Neural progenitor cell (in vitro differentiated cells): ENCODE measurements around the gene RMDN2. TPM values are rescaled to one million over a fixed set of nuclear protein-coding genes. Genes with fewer than 3 reads are reported as not detected.

Experiments used
- DNase-seq: peaks from one replicate; pipeline ENCODE4 v3.0.0-alpha.2; 2016; ENCODE audit warnings: low spot score
- H2AFZ ChIP-seq: fragments of 200-600 bp; sonication (generic); replicated peaks from 2 replicates; pipeline ENCODE4 v1.6.1; 2016; ENCODE audit warnings: antibody characterized with exemption
- H3F3A ChIP-seq: fragments of 200-600 bp; sonication (generic); 2 replicates; pipeline ENCODE4 v1.6.1; 2016; ENCODE audit warnings: antibody characterized with exemption, low read depth
- H3K27ac ChIP-seq: fragments of 200-600 bp; sonication (generic); 2 replicates; pipeline ENCODE4 v1.5.1; 2016; ENCODE audit warnings: mild to moderate bottlenecking
- H3K27me3 ChIP-seq: fragments of 200-600 bp; sonication (generic); 2 replicates; pipeline ENCODE4 v1.6.1; 2016; ENCODE audit warnings: mild to moderate bottlenecking, moderate library complexity
- H3K36me3 ChIP-seq: fragments of 200-600 bp; sonication (generic); 2 replicates; pipeline ENCODE4 v1.5.1; 2016
- H3K4me1 ChIP-seq: fragments of 200-600 bp; sonication (generic); 2 replicates; pipeline ENCODE4 v1.6.1; 2016; ENCODE audit warnings: mixed run types
- H3K4me2 ChIP-seq: fragments of 200-600 bp; sonication (generic); 2 replicates; pipeline ENCODE4 v1.6.1; 2016
- H3K4me3 ChIP-seq: fragments of 200-600 bp; sonication (generic); 2 replicates; pipeline ENCODE4 v1.5.1; 2016
- H3K79me2 ChIP-seq: fragments of 200-600 bp; sonication (generic); 2 replicates; pipeline ENCODE4 v1.6.1; 2016; ENCODE audit warnings: low read depth
- H3K9ac ChIP-seq: fragments of 200-600 bp; sonication (generic); 2 replicates; pipeline ENCODE4 v1.6.1; 2016
- H3K9me3 ChIP-seq: fragments of 200-600 bp; sonication (generic); 2 replicates; pipeline ENCODE4 v1.5.1; 2016; ENCODE audit warnings: low read depth
- H4K20me1 ChIP-seq: fragments of 200-600 bp; sonication (generic); 2 replicates; pipeline ENCODE4 v1.6.1; 2016; ENCODE audit warnings: low read depth
- H3K27ac Mint-ChIP-seq: 3 replicates; pipeline ENCODE4 v1.8.0; 2021; ENCODE audit warnings: mixed read lengths
- H3K27me3 Mint-ChIP-seq: 2 replicates; pipeline ENCODE4 v1.8.0; 2022; ENCODE audit warnings: low read depth, mild to moderate bottlenecking, inconsistent platforms, moderate library complexity, mixed read lengths; ENCODE audit not compliant: insufficient read depth
- H3K36me3 Mint-ChIP-seq: 3 replicates; pipeline ENCODE4 v1.8.0; 2021; ENCODE audit warnings: mixed read lengths
- H3K4me1 Mint-ChIP-seq: 3 replicates; pipeline ENCODE4 v1.8.0; 2021; ENCODE audit warnings: mixed read lengths
- H3K4me3 Mint-ChIP-seq: 3 replicates; pipeline ENCODE4 v1.8.0; 2021; ENCODE audit warnings: mild to moderate bottlenecking, moderate library complexity, mixed read lengths
- H3K9me3 Mint-ChIP-seq: 3 replicates; pipeline ENCODE4 v1.8.0; 2020; ENCODE audit warnings: mixed read lengths
- EZH2 ChIP-seq: fragments of 200-600 bp; sonication (generic); IDR thresholded peaks from 2 replicates; pipeline ENCODE4 v1.6.1; 2017; ENCODE audit warnings: antibody characterized with exemption, mild to moderate bottlenecking, moderate library complexity
- EZH2phosphoT487 ChIP-seq: fragments of 200-600 bp; sonication (generic); IDR thresholded peaks from 2 replicates; pipeline ENCODE4 v1.6.1; 2017; ENCODE audit warnings: antibody characterized with exemption
- total RNA-seq: library from RNA; depleted of rRNA; stranded (reverse); fragments of >200 nt; gene quantifications from 2 replicates; pipeline ENCODE4 v1.2.3, GENCODE V29; 2015; ENCODE audit warnings: low replicate concordance
- TF ChIP-seq, protein P1 (sequence below): fragments of 200-600 bp; sonication (generic); IDR thresholded peaks from 2 replicates; pipeline ENCODE4 v1.5.1; 2017; ENCODE audit warnings: antibody characterized with exemption, mild to moderate bottlenecking

The RMDN2 gene
- total RNA-seq, 1 donor from 2014 or later = 10.3 TPM

DNA sequence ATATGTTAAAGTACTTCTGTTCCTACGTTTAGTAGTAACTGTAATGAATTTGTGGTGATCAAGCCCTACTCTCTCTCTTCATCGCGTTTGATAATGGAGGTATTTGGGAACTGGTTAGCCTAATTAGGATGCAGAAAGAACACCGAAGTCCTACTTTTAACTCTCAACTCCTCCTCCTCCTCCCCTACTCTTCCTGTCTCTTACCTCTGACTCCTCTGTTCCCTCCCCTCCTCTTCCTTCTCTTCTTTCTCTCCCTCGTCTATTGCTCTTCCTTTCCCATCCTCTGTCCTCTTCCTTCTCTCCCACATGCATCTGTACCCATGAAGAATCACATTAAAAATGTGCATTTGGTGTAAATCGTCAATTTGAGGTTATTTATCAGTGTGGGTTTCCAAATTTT, 57.8 kb downstream of the RMDN2 start:
- Histone ChIP-seq H3K27ac (no peak overlapping the region), H2AFZ (peak overlapping the region; percentile 83)
- DNase-seq = no peak

GRCh38 chr2:37983719-37984118, 58.6 kb downstream of the RMDN2 start:
- no peak overlapping the region for H3K27ac ChIP-seq
- Mint-ChIP-seq H3K4me3 (no peak overlapping the region), H3K27me3 (peaks cover 1% of the 10 kb centered on the region), H3K27ac (no peak overlapping the region), H3K4me1 (no peaks in the 10 kb centered on the region), H3K9me3 (no peaks in the 10 kb centered on the region), H3K36me3 (no peaks in the 10 kb centered on the region)
- H3K36me3 ChIP-seq = no peaks in the 10 kb centered on the region
- no peak overlapping the region for H3K9ac ChIP-seq
- no peak for DNase-seq
- no peak overlapping the region for H3K4me3 ChIP-seq
- no peak overlapping the region for H3K4me2 ChIP-seq
- TF ChIP-seq, protein P1, sequence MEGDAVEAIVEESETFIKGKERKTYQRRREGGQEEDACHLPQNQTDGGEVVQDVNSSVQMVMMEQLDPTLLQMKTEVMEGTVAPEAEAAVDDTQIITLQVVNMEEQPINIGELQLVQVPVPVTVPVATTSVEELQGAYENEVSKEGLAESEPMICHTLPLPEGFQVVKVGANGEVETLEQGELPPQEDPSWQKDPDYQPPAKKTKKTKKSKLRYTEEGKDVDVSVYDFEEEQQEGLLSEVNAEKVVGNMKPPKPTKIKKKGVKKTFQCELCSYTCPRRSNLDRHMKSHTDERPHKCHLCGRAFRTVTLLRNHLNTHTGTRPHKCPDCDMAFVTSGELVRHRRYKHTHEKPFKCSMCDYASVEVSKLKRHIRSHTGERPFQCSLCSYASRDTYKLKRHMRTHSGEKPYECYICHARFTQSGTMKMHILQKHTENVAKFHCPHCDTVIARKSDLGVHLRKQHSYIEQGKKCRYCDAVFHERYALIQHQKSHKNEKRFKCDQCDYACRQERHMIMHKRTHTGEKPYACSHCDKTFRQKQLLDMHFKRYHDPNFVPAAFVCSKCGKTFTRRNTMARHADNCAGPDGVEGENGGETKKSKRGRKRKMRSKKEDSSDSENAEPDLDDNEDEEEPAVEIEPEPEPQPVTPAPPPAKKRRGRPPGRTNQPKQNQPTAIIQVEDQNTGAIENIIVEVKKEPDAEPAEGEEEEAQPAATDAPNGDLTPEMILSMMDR = no peak
- TF ChIP-seq EZH2 = no peak
- no peak for TF ChIP-seq EZH2phosphoT487
- no peaks in the 10 kb centered on the region for H3K27me3 ChIP-seq
- no peaks in the 10 kb centered on the region for H3K79me2 ChIP-seq
- no peaks in the 10 kb centered on the region for H3K9me3 ChIP-seq
- peaks cover 5% of the 10 kb centered on the region for H3K4me1 ChIP-seq
- no peak overlapping the region for H2AFZ ChIP-seq
- H3F3A ChIP-seq = no peaks in the 10 kb centered on the region
- no peaks in the 10 kb centered on the region for H4K20me1 ChIP-seq

More for the DNA sequence above, 57.8 kb downstream of the RMDN2 start:
- H3K4me1 Mint-ChIP-seq = no peaks in the 10 kb centered on the region
- Histone ChIP-seq H4K20me1 (no peaks in the 10 kb centered on the region), H3K36me3 (no peaks in the 10 kb centered on the region), H3K4me1 (peaks cover 5% of the 10 kb centered on the region), H3K4me3 (no peak overlapping the region), H3K9me3 (no peaks in the 10 kb centered on the region), H3K79me2 (no peaks in the 10 kb centered on the region), H3F3A (no peaks in the 10 kb centered on the region), H3K9ac (no peak overlapping the region), H3K27me3 (no peaks in the 10 kb centered on the region), H3K4me2 (peak overlapping the region; percentile 32)
- H3K27ac Mint-ChIP-seq = no peak overlapping the region
- H3K27me3 Mint-ChIP-seq = peaks cover 6% of the 10 kb centered on the region
- no peaks in the 10 kb centered on the region for H3K36me3 Mint-ChIP-seq
- TF ChIP-seq, protein P1 = no peak
- TF ChIP-seq EZH2phosphoT487 (no peak), EZH2 (no peak)
- no peak overlapping the region for H3K4me3 Mint-ChIP-seq
- no peaks in the 10 kb centered on the region for H3K9me3 Mint-ChIP-seq

- no peaks in the 10 kb centered on the region for H3K36me3 ChIP-seq
- H3K27me3 ChIP-seq = no peaks in the 10 kb centered on the region
- H3K79me2 ChIP-seq = no peaks in the 10 kb centered on the region
- peaks cover 5% of the 10 kb centered on the region for H3K4me1 ChIP-seq
- Mint-ChIP-seq H3K4me3 (no peak overlapping the region), H3K36me3 (no peaks in the 10 kb centered on the region), H3K27ac (no peak overlapping the region), H3K4me1 (no peaks in the 10 kb centered on the region), H3K9me3 (no peaks in the 10 kb centered on the region), H3K27me3 (no peaks in the 10 kb centered on the region)
- DNase-seq = no peak
- no peak overlapping the region for H3K27ac ChIP-seq
- no peak overlapping the region for H2AFZ ChIP-seq
- H3K4me3 ChIP-seq = no peak overlapping the region
- no peaks in the 10 kb centered on the region for H4K20me1 ChIP-seq
- no peaks in the 10 kb centered on the region for H3F3A ChIP-seq
- TF ChIP-seq, protein P1 = no peak
- TF ChIP-seq EZH2phosphoT487 = no peak
- TF ChIP-seq EZH2 = no peak
- no peak overlapping the region for H3K9ac ChIP-seq
- H3K4me2 ChIP-seq = no peak overlapping the region
- H3K9me3 ChIP-seq = no peaks in the 10 kb centered on the region
Measured at GRCh38 chr2:37984176-37984575, 59.1 kb downstream of the RMDN2 start.
